Rectal smooth muscle tissue (tissue), 1 donor: Measurements from ENCODE around the gene SPATA46.

ENCODE experiments used
- H3K27ac ChIP-seq: one replicate; pipeline ENCODE4 v1.7.0; 2013; ENCODE audit warnings: low read depth, low read length, inconsistent platforms
- H3K27me3 ChIP-seq: one replicate; pipeline ENCODE4 v1.7.0; 2013; ENCODE audit warnings: low read length; ENCODE audit not compliant: control insufficient read depth, insufficient read depth
- H3K36me3 ChIP-seq: one replicate; pipeline ENCODE4 v1.7.0; 2013; ENCODE audit warnings: low read length; ENCODE audit not compliant: control insufficient read depth, insufficient read depth
- H3K4me1 ChIP-seq: one replicate; pipeline ENCODE4 v1.7.0; 2013; ENCODE audit warnings: low read length; ENCODE audit not compliant: control insufficient read depth, insufficient read depth
- H3K4me3 ChIP-seq: one replicate; pipeline ENCODE4 v1.7.0; 2013; ENCODE audit warnings: low read length
- H3K9ac ChIP-seq: one replicate; pipeline ENCODE4 v1.7.0; 2013; ENCODE audit warnings: low read length

SPATA46 gene

GRCh38 chr1:162367772-162368171, 8.9 kb downstream of the SPATA46 start:
- no peak overlapping the region for H3K27ac ChIP-seq

GRCh38 chr1:162367073-162367472, 9.6 kb downstream of the SPATA46 start:
- Histone ChIP-seq H3K27me3 (no peaks in the 10 kb centered on the region), H3K4me3 (peak overlapping the region; percentile 29), H3K4me1 (no peaks in the 10 kb centered on the region), H3K27ac (peak overlapping the region; percentile 30), H3K9ac (no peak overlapping the region), H3K36me3 (no peaks in the 10 kb centered on the region)

More at GRCh38 chr1:162367772-162368171, 8.9 kb downstream of the SPATA46 start:
- Histone ChIP-seq H3K27me3 (no peaks in the 10 kb centered on the region), H3K9ac (no peak overlapping the region), H3K4me3 (no peak overlapping the region), H3K4me1 (no peaks in the 10 kb centered on the region), H3K36me3 (no peaks in the 10 kb centered on the region)

GRCh38 chr1:162366671-162367070, 10.0 kb downstream of the SPATA46 start:
- H3K4me1 ChIP-seq = no peaks in the 10 kb centered on the region
- peak overlapping the region; percentile 30 for H3K27ac ChIP-seq
- H3K9ac ChIP-seq = no peak overlapping the region
- H3K27me3 ChIP-seq = no peaks in the 10 kb centered on the region
- no peaks in the 10 kb centered on the region for H3K36me3 ChIP-seq
- H3K4me3 ChIP-seq = peak overlapping the region; percentile 29

GRCh38 chr1:162366149-162366548, 10.5 kb downstream of the SPATA46 start:
- no peaks in the 10 kb centered on the region for H3K36me3 ChIP-seq
- H3K27ac ChIP-seq = no peak overlapping the region

GRCh38 chr1:162365284-162366020, 11.2 kb downstream of the SPATA46 start:
- Histone ChIP-seq H3K27me3 (no peaks in the 10 kb centered on the region), H3K36me3 (no peaks in the 10 kb centered on the region), H3K27ac (no peak overlapping the region), H3K9ac (no peak overlapping the region), H3K4me1 (no peaks in the 10 kb centered on the region), H3K4me3 (no peak overlapping the region)

More at GRCh38 chr1:162366149-162366548, 10.5 kb downstream of the SPATA46 start:
- Histone ChIP-seq H3K4me1 (no peaks in the 10 kb centered on the region), H3K4me3 (no peak overlapping the region), H3K27me3 (no peaks in the 10 kb centered on the region), H3K9ac (no peak overlapping the region)

GRCh38 chr1:162364498-162364897, 12.2 kb downstream of the SPATA46 start:
- Histone ChIP-seq H3K4me3 (no peak overlapping the region), H3K4me1 (no peaks in the 10 kb centered on the region), H3K9ac (no peak overlapping the region), H3K27ac (no peak overlapping the region), H3K27me3 (no peaks in the 10 kb centered on the region), H3K36me3 (no peaks in the 10 kb centered on the region)

- no peaks in the 10 kb centered on the region for H3K27me3 ChIP-seq
- H3K4me3 ChIP-seq = no peak overlapping the region
- no peak overlapping the region for H3K9ac ChIP-seq
- no peak overlapping the region for H3K27ac ChIP-seq
- no peaks in the 10 kb centered on the region for H3K4me1 ChIP-seq
- no peaks in the 10 kb centered on the region for H3K36me3 ChIP-seq
Measured at GRCh38 chr1:162363823-162364222, 12.8 kb downstream of the SPATA46 start.

GRCh38 chr1:162361349-162361748, 15.3 kb downstream of the SPATA46 start:
- H3K4me1 ChIP-seq = no peaks in the 10 kb centered on the region
- no peak overlapping the region for H3K9ac ChIP-seq
- H3K4me3 ChIP-seq = no peak overlapping the region
- H3K27ac ChIP-seq = no peak overlapping the region
- H3K36me3 ChIP-seq = no peaks in the 10 kb centered on the region
- no peaks in the 10 kb centered on the region for H3K27me3 ChIP-seq

GRCh38 chr1:162360874-162361260, 15.8 kb downstream of the SPATA46 start:
- H3K9ac ChIP-seq = no peak overlapping the region
- no peak overlapping the region for H3K27ac ChIP-seq
- H3K4me1 ChIP-seq = no peaks in the 10 kb centered on the region
- no peaks in the 10 kb centered on the region for H3K36me3 ChIP-seq
- H3K27me3 ChIP-seq = no peaks in the 10 kb centered on the region
- no peak overlapping the region for H3K4me3 ChIP-seq

GRCh38 chr1:162360237-162360873, 16.3 kb downstream of the SPATA46 start:
- Histone ChIP-seq H3K27ac (no peak overlapping the region), H3K27me3 (no peaks in the 10 kb centered on the region), H3K9ac (no peak overlapping the region), H3K36me3 (no peaks in the 10 kb centered on the region), H3K4me1 (no peaks in the 10 kb centered on the region), H3K4me3 (no peak overlapping the region)

GRCh38 chr1:162359523-162360236, 17.0 kb downstream of the SPATA46 start:
- H3K4me3 ChIP-seq = no peak overlapping the region
- H3K4me1 ChIP-seq = no peaks in the 10 kb centered on the region
- no peak overlapping the region for H3K9ac ChIP-seq
- H3K27me3 ChIP-seq = no peaks in the 10 kb centered on the region
- H3K36me3 ChIP-seq = no peaks in the 10 kb centered on the region
- H3K27ac ChIP-seq = no peak overlapping the region

GRCh38 chr1:162358928-162359327, 17.7 kb downstream of the SPATA46 start:
- Histone ChIP-seq H3K36me3 (no peaks in the 10 kb centered on the region), H3K9ac (no peak overlapping the region), H3K27ac (no peak overlapping the region), H3K4me1 (no peaks in the 10 kb centered on the region), H3K27me3 (no peaks in the 10 kb centered on the region), H3K4me3 (no peak overlapping the region)
